GM23248 (cell line): ENCODE measurements around the gene CD300LG.

ENCODE experiments used
- EZH2 ChIP-seq: fragments of 200-600 bp; sonication (generic); IDR thresholded peaks from 2 replicates; pipeline ENCODE4 v1.6.1; 2018; ENCODE audit warnings: antibody characterized with exemption, mild to moderate bottlenecking; ENCODE audit not compliant: insufficient read depth, poor library complexity, severe bottlenecking
- EZH2phosphoT487 ChIP-seq: fragments of 200-600 bp; sonication (generic); IDR thresholded peaks from 2 replicates; pipeline ENCODE4 v1.6.1; 2018; ENCODE audit warnings: antibody characterized with exemption, moderate library complexity, mild to moderate bottlenecking, low read depth; ENCODE audit not compliant: insufficient read depth

- no peak for TF ChIP-seq EZH2phosphoT487
- no peak for TF ChIP-seq EZH2
These were observed 47.9 kb upstream of the CD300LG start for GRCh38 chr17:43799047-43799446.
